ENCODE measurements around the gene FRMD4A.
"Not testable (repeated sequence)": the region's sequence is repeated elsewhere in the genome, so short reads cannot be mapped to it uniquely, and the experiment has no call there.

GRCh38 chr10:13767148-13767547 lies 563.6 kb downstream of the FRMD4A start:
- TF ChIP-seq POLR2AphosphoS5 (IDR thresholded peaks at IDR 0.05; ENCODE audit: low read length); POLR2A (IDR thresholded peaks at IDR 0.05; ENCODE audit: low read depth, low read length); ZNF274 (IDR thresholded peaks at IDR 0.05; ENCODE audit: insufficient read depth, insufficient read length); TAF1 (IDR thresholded peaks at IDR 0.05; ENCODE audit: borderline replicate concordance, low read depth, low read length); EZH2 (IDR thresholded peaks at IDR 0.05; ENCODE audit: borderline replicate concordance, control insufficient read depth, low read depth, low read length); CTCF (IDR thresholded peaks at IDR 0.05 in 2 of 3, conservative IDR thresholded peaks at IDR 0.05 in 1 of 3; ENCODE audit: control insufficient read depth in 2 of 3, extremely low read depth in 1 of 3, insufficient read depth in 1 of 3, low read depth in 3 of 3, low read length in 3 of 3); SREBF1 (IDR thresholded peaks at IDR 0.05; ENCODE audit: low read length); POLR2AphosphoS2 (IDR thresholded peaks at IDR 0.05; ENCODE audit: low read depth, low read length); USF1 (IDR thresholded peaks at IDR 0.05; ENCODE audit: borderline replicate concordance, extremely low read length, insufficient read depth, low read depth, low read length); PRDM15 (CRISPR knock-in tag; IDR thresholded peaks at IDR 0.05): not testable (repeated sequence)

Measured in GM12878 (cell line).